ENCODE data around the gene DALRD3. TPM values are rescaled to one million over a fixed set of nuclear protein-coding genes. Genes with fewer than 3 reads are reported as not detected.

DALRD3 gene
- total and polyA plus RNA-seq, 2 donors = 27.5 to 35.0 TPM

- no peak for DNase-seq (ENCODE audit: low read depth in 6 of 9, low spot score in 9 of 9)
- Histone ChIP-seq H3K36me3 (ENCODE audit: control insufficient read depth in 2 of 2, insufficient read depth in 2 of 2, low read length in 1 of 2) (peaks cover 7 to 14% of the 10 kb centered on the region in 2 donors), H3K4me1 (ENCODE audit: control insufficient read depth in 2 of 2, insufficient read depth in 2 of 2, low read length in 2 of 2) (peaks cover 0 to 6% of the 10 kb centered on the region in 2 donors), H3K9me3 (ENCODE audit: control insufficient read depth in 2 of 2, insufficient read depth in 1 of 2, low read length in 1 of 2) (no peaks in the 10 kb centered on the region), H3K4me3 (ENCODE audit: low read length in 2 of 2) (no peak overlapping the region), H3K27me3 (ENCODE audit: control insufficient read depth in 2 of 2, insufficient read depth in 1 of 2, low read length in 1 of 2) (no peaks in the 10 kb centered on the region), H3K27ac (ENCODE audit: low read depth in 1 of 2, low read length in 1 of 2) (no peak overlapping the region)
- WGBS = 96% methylated on average over 6 of the region's 6 CpGs
These were observed 17.2 kb downstream of the DALRD3 start for GRCh38 chr3:49001155-49001554.

GRCh38 chr3:48999085-48999858, 19.1 kb downstream of the DALRD3 start:
- Histone ChIP-seq H3K4me1 (ENCODE audit: control insufficient read depth in 2 of 2, insufficient read depth in 2 of 2, low read length in 2 of 2) (peaks cover 0 to 6% of the 10 kb centered on the region in 2 donors), H3K36me3 (ENCODE audit: control insufficient read depth in 2 of 2, insufficient read depth in 2 of 2, low read length in 1 of 2) (peaks cover 7 to 14% of the 10 kb centered on the region in 2 donors), H3K27me3 (ENCODE audit: control insufficient read depth in 2 of 2, insufficient read depth in 1 of 2, low read length in 1 of 2) (no peaks in the 10 kb centered on the region), H3K4me3 (ENCODE audit: low read length in 2 of 2) (no peak overlapping the region), H3K9me3 (ENCODE audit: control insufficient read depth in 2 of 2, insufficient read depth in 1 of 2, low read length in 1 of 2) (no peaks in the 10 kb centered on the region), H3K27ac (ENCODE audit: low read depth in 1 of 2, low read length in 1 of 2) (no peak overlapping the region)
- WGBS = 97% methylated on average over 8 of the region's 8 CpGs
- no peak for DNase-seq (ENCODE audit: low read depth in 6 of 9, low spot score in 9 of 9)

GRCh38 chr3:48997714-48998637, 20.4 kb downstream of the DALRD3 start:
- H3K4me1 ChIP-seq (ENCODE audit: control insufficient read depth in 2 of 2, insufficient read depth in 2 of 2, low read length in 2 of 2) = peaks cover 0 to 5% of the 10 kb centered on the region in 2 donors
- DNase-seq (ENCODE audit: low read depth in 6 of 9, low spot score in 9 of 9) = no peak
- WGBS = 95% methylated on average over 20 of the region's 20 CpGs

GRCh38 chr3:48997102-48997635, 21.2 kb downstream of the DALRD3 start:
- no peak for DNase-seq (ENCODE audit: low read depth in 6 of 9, low spot score in 9 of 9)
- no peaks in the 10 kb centered on the region for H3K4me1 ChIP-seq (ENCODE audit: control insufficient read depth in 2 of 2, insufficient read depth in 2 of 2, low read length in 2 of 2)
- no peak overlapping the region for H3K4me3 ChIP-seq (ENCODE audit: low read length in 2 of 2)
- H3K27ac ChIP-seq (ENCODE audit: low read depth in 1 of 2, low read length in 1 of 2) = no peak overlapping the region
- no peaks in the 10 kb centered on the region for H3K27me3 ChIP-seq (ENCODE audit: control insufficient read depth in 2 of 2, insufficient read depth in 1 of 2, low read length in 1 of 2)
- WGBS = 95% methylated on average over 8 of the region's 8 CpGs
- peaks cover 7 to 16% of the 10 kb centered on the region in 2 donors for H3K36me3 ChIP-seq (ENCODE audit: control insufficient read depth in 2 of 2, insufficient read depth in 2 of 2, low read length in 1 of 2)
- H3K9me3 ChIP-seq (ENCODE audit: control insufficient read depth in 2 of 2, insufficient read depth in 1 of 2, low read length in 1 of 2) = no peaks in the 10 kb centered on the region

More at GRCh38 chr3:48997714-48998637, 20.4 kb downstream of the DALRD3 start:
- no peak overlapping the region for H3K4me3 ChIP-seq (ENCODE audit: low read length in 2 of 2)
- H3K27ac ChIP-seq (ENCODE audit: low read depth in 1 of 2, low read length in 1 of 2) = no peak overlapping the region
- no peaks in the 10 kb centered on the region for H3K27me3 ChIP-seq (ENCODE audit: control insufficient read depth in 2 of 2, insufficient read depth in 1 of 2, low read length in 1 of 2)
- H3K9me3 ChIP-seq (ENCODE audit: control insufficient read depth in 2 of 2, insufficient read depth in 1 of 2, low read length in 1 of 2) = no peaks in the 10 kb centered on the region
- H3K36me3 ChIP-seq (ENCODE audit: control insufficient read depth in 2 of 2, insufficient read depth in 2 of 2, low read length in 1 of 2) = peaks cover 7 to 16% of the 10 kb centered on the region in 2 donors

GRCh38 chr3:48996640-48997039, 21.7 kb downstream of the DALRD3 start:
- H3K4me1 ChIP-seq (ENCODE audit: control insufficient read depth in 2 of 2, insufficient read depth in 2 of 2, low read length in 2 of 2) = peaks cover 0 to 2% of the 10 kb centered on the region in 2 donors
- peaks cover 7 to 16% of the 10 kb centered on the region in 2 donors for H3K36me3 ChIP-seq (ENCODE audit: control insufficient read depth in 2 of 2, insufficient read depth in 2 of 2, low read length in 1 of 2)
- 97% methylated on average over 8 of the region's 8 CpGs for WGBS
- H3K27ac ChIP-seq (ENCODE audit: low read depth in 1 of 2, low read length in 1 of 2) = no peak overlapping the region
- no peak for DNase-seq (ENCODE audit: low read depth in 6 of 9, low spot score in 9 of 9)
- H3K9me3 ChIP-seq (ENCODE audit: control insufficient read depth in 2 of 2, insufficient read depth in 1 of 2, low read length in 1 of 2) = no peaks in the 10 kb centered on the region
- H3K27me3 ChIP-seq (ENCODE audit: control insufficient read depth in 2 of 2, insufficient read depth in 1 of 2, low read length in 1 of 2) = no peaks in the 10 kb centered on the region
- no peak overlapping the region for H3K4me3 ChIP-seq (ENCODE audit: low read length in 2 of 2)

GRCh38 chr3:48993834-48994233, 24.5 kb downstream of the DALRD3 start:
- H3K4me1 ChIP-seq (ENCODE audit: control insufficient read depth in 2 of 2, insufficient read depth in 2 of 2, low read length in 2 of 2) = peaks cover 9 to 20% of the 10 kb centered on the region in 2 donors
- H3K4me3 ChIP-seq (ENCODE audit: low read length in 2 of 2) = no peak overlapping the region
- no peak for DNase-seq (ENCODE audit: low read depth in 6 of 9, low spot score in 9 of 9)
- no peaks in the 10 kb centered on the region for H3K9me3 ChIP-seq (ENCODE audit: control insufficient read depth in 2 of 2, insufficient read depth in 1 of 2, low read length in 1 of 2)
- H3K27me3 ChIP-seq (ENCODE audit: control insufficient read depth in 2 of 2, insufficient read depth in 1 of 2, low read length in 1 of 2) = no peaks in the 10 kb centered on the region
- H3K36me3 ChIP-seq (ENCODE audit: control insufficient read depth in 2 of 2, insufficient read depth in 2 of 2, low read length in 1 of 2) = peaks cover 7 to 12% of the 10 kb centered on the region in 2 donors
- no peak overlapping the region for H3K27ac ChIP-seq (ENCODE audit: low read depth in 1 of 2, low read length in 1 of 2)

- peaks cover 7 to 8% of the 10 kb centered on the region in 2 donors for H3K36me3 ChIP-seq (ENCODE audit: control insufficient read depth in 2 of 2, insufficient read depth in 2 of 2, low read length in 1 of 2)
- peaks cover 9 to 23% of the 10 kb centered on the region in 2 donors for H3K4me1 ChIP-seq (ENCODE audit: control insufficient read depth in 2 of 2, insufficient read depth in 2 of 2, low read length in 2 of 2)
- H3K4me3 ChIP-seq (ENCODE audit: low read length in 2 of 2) = no peak overlapping the region
- no peak overlapping the region for H3K27ac ChIP-seq (ENCODE audit: low read depth in 1 of 2, low read length in 1 of 2)
- DNase-seq (ENCODE audit: low read depth in 6 of 9, low spot score in 9 of 9) = no peak
- no peaks in the 10 kb centered on the region for H3K27me3 ChIP-seq (ENCODE audit: control insufficient read depth in 2 of 2, insufficient read depth in 1 of 2, low read length in 1 of 2)
- WGBS = 96% methylated on average over 5 of the region's 5 CpGs
- H3K9me3 ChIP-seq (ENCODE audit: control insufficient read depth in 2 of 2, insufficient read depth in 1 of 2, low read length in 1 of 2) = no peaks in the 10 kb centered on the region
These were observed 26.4 kb downstream of the DALRD3 start for GRCh38 chr3:48991851-48992545.

GRCh38 chr3:48990636-48991469, 27.5 kb downstream of the DALRD3 start:
- Histone ChIP-seq H3K27ac (ENCODE audit: low read depth in 1 of 2, low read length in 1 of 2) (peak overlapping the region; percentile 11 to 71), H3K36me3 (ENCODE audit: control insufficient read depth in 2 of 2, insufficient read depth in 2 of 2, low read length in 1 of 2) (peaks cover 2 to 7% of the 10 kb centered on the region in 2 donors), H3K9me3 (ENCODE audit: control insufficient read depth in 2 of 2, insufficient read depth in 1 of 2, low read length in 1 of 2) (no peaks in the 10 kb centered on the region), H3K4me1 (ENCODE audit: control insufficient read depth in 2 of 2, insufficient read depth in 2 of 2, low read length in 2 of 2) (peaks cover 9 to 23% of the 10 kb centered on the region in 2 donors), H3K4me3 (ENCODE audit: low read length in 2 of 2) (peak overlapping the region; percentile 59 to 64), H3K27me3 (ENCODE audit: control insufficient read depth in 2 of 2, insufficient read depth in 1 of 2, low read length in 1 of 2) (no peaks in the 10 kb centered on the region)
- WGBS = 8% methylated on average over 40 of the region's 40 CpGs
- peak in 1 of 9 donors; percentile 40 for DNase-seq (ENCODE audit: low read depth in 6 of 9, low spot score in 9 of 9)

Measured in thymus (tissue), 11 donors.